ENCODE results near the gene CPSF3. TPM values are rescaled to one million over a fixed set of nuclear protein-coding genes. Genes with fewer than 3 reads are reported as not detected.
"Not testable (repeated sequence)": the region's sequence is repeated elsewhere in the genome, so short reads cannot be mapped to it uniquely, and the experiment has no call there.

The CPSF3 gene
- total and polyA plus RNA-seq, 2 experiments from 2014 or later: 39.6 to 40.3 TPM

DNA sequence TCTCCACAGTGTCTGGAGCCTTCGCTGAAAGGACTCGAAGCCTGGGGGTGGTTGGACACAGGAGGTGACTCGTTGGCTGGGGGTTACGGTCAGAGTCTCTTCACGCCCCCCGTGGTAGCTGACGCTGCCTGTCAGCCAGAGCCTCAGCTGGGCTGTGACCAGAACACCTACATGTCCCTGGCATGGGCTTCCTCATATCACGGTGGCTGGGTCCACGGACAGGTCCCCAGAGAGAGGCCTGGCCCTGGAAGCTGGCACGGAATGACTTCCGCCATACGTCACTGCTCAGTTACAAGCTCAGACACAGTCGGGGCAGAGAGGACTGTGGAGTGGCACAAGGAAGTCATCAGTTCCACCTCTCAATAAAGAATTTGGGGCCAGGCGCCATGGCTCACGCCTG is 28.6 kb upstream of the CPSF3 start:
- no peaks in the 10 kb centered on the region for H3K4me1 ChIP-seq (ENCODE audit: insufficient read depth)
- H2AFZ ChIP-seq: no peak overlapping the region
- H3K4me2 ChIP-seq (ENCODE audit: unreplicated experiment): no peak overlapping the region
- WGBS, 2 experiments (ENCODE audit: low coverage in 1 of 2, low lambda C conversion rate in 2 of 2, missing lambda C conversion rate in 2 of 2): 93 to 94% methylated on average over 15 of the region's 15 CpGs
- no peak overlapping the region for H3K9ac ChIP-seq
- peaks cover 8% of the 10 kb centered on the region; the same call in 1 of the 2 replicates for H3F3A ChIP-seq (ENCODE audit: insufficient read depth)
- DNase-seq: no peak
- H3K4me3 ChIP-seq: no peak overlapping the region
- no peaks in the 10 kb centered on the region for H3K9me2 ChIP-seq (ENCODE audit: insufficient read depth)
- no peak overlapping the region for H3K27ac ChIP-seq
- no peaks in the 10 kb centered on the region for H3K9me3 ChIP-seq (ENCODE audit: low read depth)
- TF ChIP-seq EZH2phosphoT487 (IDR thresholded peaks at IDR 0.05; ENCODE audit: insufficient read depth, low read depth) (no peak), EZH2 (IDR thresholded peaks at IDR 0.05; ENCODE audit: insufficient read depth, poor library complexity, severe bottlenecking) (no peak)
- peaks cover 46% of the 10 kb centered on the region for H3K36me3 ChIP-seq (ENCODE audit: low read depth)
- H3K27me3 ChIP-seq (replicated peaks; ENCODE audit: insufficient read depth): no peaks in the 10 kb centered on the region
- H3K79me2 ChIP-seq (ENCODE audit: insufficient read depth): peaks cover 7% of the 10 kb centered on the region; the same call in 1 of the 2 replicates
- in situ Hi-C loops (cut with MboI): no loop called here
- H4K20me1 ChIP-seq (ENCODE audit: insufficient read depth): no peaks in the 10 kb centered on the region

DNA sequence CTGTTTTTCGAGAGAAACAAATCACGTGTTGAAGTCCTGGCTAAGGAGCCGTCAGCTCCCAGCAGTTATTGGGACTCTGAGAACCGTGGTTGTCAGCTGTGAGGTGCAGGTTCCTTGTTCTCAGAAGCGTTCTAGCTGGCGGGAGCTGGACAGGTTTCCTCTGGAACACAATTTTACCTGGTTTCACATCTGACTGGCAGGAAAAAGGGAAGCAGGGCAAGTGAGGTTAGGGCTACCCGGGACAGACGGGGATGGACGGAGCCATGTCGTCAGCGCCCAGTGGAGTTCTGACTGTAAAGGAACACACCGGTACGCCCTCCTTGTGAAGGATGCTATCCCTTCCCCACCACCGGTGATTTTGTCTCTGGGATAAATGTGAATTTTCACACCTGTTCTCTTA is 26.3 kb upstream of the CPSF3 start:
- no peaks in the 10 kb centered on the region for H4K20me1 ChIP-seq (ENCODE audit: insufficient read depth)
- no peak overlapping the region for H3K4me3 ChIP-seq
- TF ChIP-seq EZH2 (IDR thresholded peaks at IDR 0.05; ENCODE audit: insufficient read depth, poor library complexity, severe bottlenecking) (no peak), EZH2phosphoT487 (IDR thresholded peaks at IDR 0.05; ENCODE audit: insufficient read depth, low read depth) (no peak)
- peaks cover 13% of the 10 kb centered on the region; the same call in 1 of the 2 replicates for H3F3A ChIP-seq (ENCODE audit: insufficient read depth)
- peaks cover 1% of the 10 kb centered on the region; the same call in 1 of the 2 replicates for H3K79me2 ChIP-seq (ENCODE audit: insufficient read depth)
- H3K4me1 ChIP-seq (ENCODE audit: insufficient read depth): no peaks in the 10 kb centered on the region
- no peaks in the 10 kb centered on the region for H3K9me3 ChIP-seq (ENCODE audit: low read depth)
- H2AFZ ChIP-seq: no peak overlapping the region
- H3K27ac ChIP-seq: no peak overlapping the region
- H3K9me2 ChIP-seq (ENCODE audit: insufficient read depth): no peaks in the 10 kb centered on the region
- no peak overlapping the region for H3K4me2 ChIP-seq (ENCODE audit: unreplicated experiment)
- 88 to 93% methylated on average over 14 of the region's 14 CpGs for WGBS, 2 experiments (ENCODE audit: low coverage in 1 of 2, low lambda C conversion rate in 2 of 2, missing lambda C conversion rate in 2 of 2)
- H3K9ac ChIP-seq: no peak overlapping the region
- no peak for DNase-seq
- H3K27me3 ChIP-seq (replicated peaks; ENCODE audit: insufficient read depth): no peaks in the 10 kb centered on the region
- H3K36me3 ChIP-seq (ENCODE audit: low read depth): peaks cover 34% of the 10 kb centered on the region
- in situ Hi-C loops (cut with MboI): no loop called here

DNA sequence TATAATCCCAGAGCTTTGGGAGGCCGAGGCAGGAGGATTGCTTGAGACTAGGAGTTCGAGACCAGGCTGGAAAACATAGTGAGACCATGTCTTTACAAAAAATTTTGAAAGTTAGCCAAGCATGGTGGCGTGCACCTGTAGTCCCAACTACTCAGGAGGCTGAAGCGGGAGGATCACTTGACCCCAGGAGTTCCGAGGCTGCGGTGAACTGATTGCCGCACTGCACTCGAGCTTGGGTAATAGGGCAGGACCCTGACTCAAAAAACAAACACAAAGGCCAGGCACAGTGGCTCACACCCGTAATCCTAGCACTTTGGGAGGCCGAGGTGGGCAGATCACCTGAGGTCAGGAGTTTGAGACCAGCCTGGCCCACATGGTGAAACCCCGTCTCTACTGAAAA is 25.2 kb upstream of the CPSF3 start:
- H3K79me2 ChIP-seq (ENCODE audit: insufficient read depth); H3K4me1 ChIP-seq (ENCODE audit: insufficient read depth); H2AFZ ChIP-seq; H3K9me3 ChIP-seq (ENCODE audit: low read depth); H3K9ac ChIP-seq; H3K9me2 ChIP-seq (ENCODE audit: insufficient read depth); DNase-seq; H3K4me2 ChIP-seq (ENCODE audit: unreplicated experiment); H4K20me1 ChIP-seq (ENCODE audit: insufficient read depth); H3K4me3 ChIP-seq; H3K27me3 ChIP-seq (replicated peaks; ENCODE audit: insufficient read depth); in situ Hi-C loops (cut with MboI); H3K27ac ChIP-seq: not testable (repeated sequence)
- Histone ChIP-seq H3F3A (ENCODE audit: insufficient read depth) (peaks cover 23% of the 10 kb centered on the region; the same call in 1 of the 2 replicates), H3K36me3 (ENCODE audit: low read depth) (peaks cover 34% of the 10 kb centered on the region)
- 97 to 99% methylated on average over 11 of the region's 11 CpGs for WGBS, 2 experiments (ENCODE audit: low coverage in 1 of 2, low lambda C conversion rate in 2 of 2, missing lambda C conversion rate in 2 of 2)

DNA sequence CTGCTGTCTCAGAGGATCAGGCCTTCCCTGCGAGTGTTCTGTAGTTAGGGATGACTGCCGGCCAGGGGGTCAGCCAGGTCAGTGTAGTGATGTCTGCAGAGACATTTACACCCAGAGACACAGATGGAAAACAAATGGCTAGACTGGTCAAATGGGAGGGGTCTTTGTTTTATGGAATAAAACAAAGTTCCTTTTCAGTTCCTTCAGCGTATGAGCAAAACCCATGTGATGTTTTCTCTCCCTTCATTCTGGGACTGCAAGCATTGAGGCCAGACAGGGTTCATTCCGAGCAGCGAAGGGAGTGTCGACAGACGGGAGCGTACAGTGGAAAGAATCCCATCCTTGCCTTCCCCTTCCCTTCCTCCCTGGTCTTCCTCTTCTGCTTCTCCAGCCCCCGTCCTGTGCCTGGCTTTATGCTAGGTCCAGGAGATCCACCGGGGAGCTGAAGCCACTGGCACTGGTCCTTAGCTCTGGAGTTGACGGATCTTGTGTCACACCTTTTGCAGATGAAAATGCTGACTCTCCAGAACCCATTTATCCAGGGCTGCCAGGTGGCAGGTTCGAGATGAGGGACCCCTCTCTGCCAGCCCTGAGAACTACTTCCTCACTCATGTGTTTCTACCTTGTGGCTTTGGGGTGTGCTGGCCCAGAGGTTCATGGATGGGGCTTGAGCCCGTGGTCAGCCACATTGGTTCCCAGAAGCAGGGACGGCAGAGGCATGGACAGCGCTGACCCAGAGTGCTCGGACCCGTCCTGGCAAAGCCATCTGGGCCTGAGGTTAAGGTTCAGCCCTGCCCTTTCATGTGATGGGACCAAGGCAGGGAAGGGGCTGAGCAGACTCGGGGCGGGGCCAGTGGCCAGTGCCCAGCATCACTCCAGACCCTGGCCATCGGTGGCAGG is 24.3 kb upstream of the CPSF3 start:
- WGBS, 2 experiments (ENCODE audit: low coverage in 1 of 2, low lambda C conversion rate in 2 of 2, missing lambda C conversion rate in 2 of 2): 69 to 70% methylated on average over 20 of the region's 20 CpGs
- Histone ChIP-seq H3K4me1 (ENCODE audit: insufficient read depth) (peaks cover 10% of the 10 kb centered on the region; the same call in 1 of the 2 replicates), H3K79me2 (ENCODE audit: insufficient read depth) (no peaks in the 10 kb centered on the region), H3K9me2 (ENCODE audit: insufficient read depth) (no peaks in the 10 kb centered on the region), H3F3A (ENCODE audit: insufficient read depth) (peaks cover 32% of the 10 kb centered on the region), H2AFZ (no peak overlapping the region), H3K36me3 (ENCODE audit: low read depth) (peaks cover 32% of the 10 kb centered on the region), H3K4me2 (ENCODE audit: unreplicated experiment) (no peak overlapping the region), H3K9me3 (ENCODE audit: low read depth) (no peaks in the 10 kb centered on the region), H3K9ac (no peak overlapping the region), H3K27me3 (replicated peaks; ENCODE audit: insufficient read depth) (no peaks in the 10 kb centered on the region), H3K27ac (no peak overlapping the region), H3K4me3 (no peak overlapping the region), H4K20me1 (ENCODE audit: insufficient read depth) (no peaks in the 10 kb centered on the region)
- no peak for DNase-seq
- in situ Hi-C loops (cut with MboI): no loop called here
- no peak for TF ChIP-seq EZH2phosphoT487 (IDR thresholded peaks at IDR 0.05; ENCODE audit: insufficient read depth, low read depth)
- TF ChIP-seq EZH2 (IDR thresholded peaks at IDR 0.05; ENCODE audit: insufficient read depth, poor library complexity, severe bottlenecking): no peak

Measured in GM23248 (cell line).